DMS 273 (cell line): Measurements from ENCODE around the gene KRT38.
"Not testable (repeated sequence)": the region's sequence is repeated elsewhere in the genome, so short reads cannot be mapped to it uniquely, and the experiment has no call there.

ENCODE experiments used
- DNase-seq: peaks from one replicate; lab custom pipeline; 2025; ENCODE audit not compliant: unreplicated experiment; lab: John Stamatoyannopoulos, UW

KRT38 gene

GRCh38 chr17:41424111-41424635 is 16.6 kb downstream of the KRT38 start, which contains the start of gene KRT37:
Gene KRT37 (minus strand): TSS chr17:41424585. CDS start chr17:41424523, 62 bp downstream.
- DNase-seq, result no peak

GRCh38 chr17:41422586-41422985 is 18.2 kb downstream of the KRT38 start:
- DNase-seq, result not testable (repeated sequence)

- no peak for DNase-seq
Observed at GRCh38 chr17:41421617-41422016, 19.2 kb downstream of the KRT38 start.

- no peak for DNase-seq
Observed at GRCh38 chr17:41421116-41421515, 19.7 kb downstream of the KRT38 start.

- no peak for DNase-seq
Observed at GRCh38 chr17:41420134-41420533, 20.6 kb downstream of the KRT38 start.

GRCh38 chr17:41419716-41420115 is 21.1 kb downstream of the KRT38 start:
- DNase-seq, result no peak

GRCh38 chr17:41418116-41418860 is 22.5 kb downstream of the KRT38 start:
- DNase-seq, result no peak

- peak; percentile 18 for DNase-seq
Observed at GRCh38 chr17:41417576-41418015, 23.2 kb downstream of the KRT38 start.

GRCh38 chr17:41417127-41417526 is 23.7 kb downstream of the KRT38 start:
- DNase-seq, result no peak

- no peak for DNase-seq
Observed at GRCh38 chr17:41416479-41416878, 24.3 kb downstream of the KRT38 start.

- no peak for DNase-seq
Observed at GRCh38 chr17:41415833-41416335, 24.9 kb downstream of the KRT38 start.

GRCh38 chr17:41415411-41415810 is 25.4 kb downstream of the KRT38 start:
- no peak for DNase-seq

- no peak for DNase-seq
Observed at GRCh38 chr17:41413982-41414381, 26.8 kb downstream of the KRT38 start.

GRCh38 chr17:41413353-41413957 is 27.3 kb downstream of the KRT38 start:
- DNase-seq, result no peak

GRCh38 chr17:41411072-41411840 is 29.5 kb downstream of the KRT38 start:
- DNase-seq, result no peak

- DNase-seq, result no peak
Observed at GRCh38 chr17:41407226-41407625, 33.6 kb downstream of the KRT38 start.

GRCh38 chr17:41406205-41406604 is 34.6 kb downstream of the KRT38 start:
- no peak for DNase-seq

GRCh38 chr17:41404024-41404671 is 36.6 kb downstream of the KRT38 start:
- DNase-seq, result no peak

- no peak for DNase-seq
Observed at GRCh38 chr17:41403404-41404023, 37.3 kb downstream of the KRT38 start.

- no peak for DNase-seq
Observed at GRCh38 chr17:41402161-41402560, 38.6 kb downstream of the KRT38 start.
